Sigmoid colon (tissue), 4 donors: Measurements from ENCODE around the gene CSNK1D.
A peak's percentile ranks its signal among the peaks of the same experiment; 100 is the strongest.

ENCODE experiments used
- CTCF ChIP-seq, 4 experiments: fragments of 450-650 bp in 3 of 4; fragments of 200-600 bp in 1 of 4; IDR thresholded peaks; one replicate each; pipeline ENCODE4 v1.5.1; 2016 to 2019; ENCODE audit warnings: antibody characterized with exemption in 4 of 4, mild to moderate bottlenecking in 3 of 4, moderate library complexity in 2 of 4
- EP300 ChIP-seq, 4 donors: sonication (generic); formaldehyde crosslinking; IDR thresholded peaks; one replicate each; pipeline ENCODE4 v1.6.1; 2017; ENCODE audit warnings: antibody characterized with exemption in 4 of 4
- POLR2A ChIP-seq, 2 donors: fragments of 450-650 bp; IDR thresholded peaks; one replicate each; pipeline ENCODE4 v1.6.1; 2016; ENCODE audit warnings: antibody characterized with exemption in 2 of 2, mild to moderate bottlenecking in 2 of 2, moderate library complexity in 2 of 2

DNA sequence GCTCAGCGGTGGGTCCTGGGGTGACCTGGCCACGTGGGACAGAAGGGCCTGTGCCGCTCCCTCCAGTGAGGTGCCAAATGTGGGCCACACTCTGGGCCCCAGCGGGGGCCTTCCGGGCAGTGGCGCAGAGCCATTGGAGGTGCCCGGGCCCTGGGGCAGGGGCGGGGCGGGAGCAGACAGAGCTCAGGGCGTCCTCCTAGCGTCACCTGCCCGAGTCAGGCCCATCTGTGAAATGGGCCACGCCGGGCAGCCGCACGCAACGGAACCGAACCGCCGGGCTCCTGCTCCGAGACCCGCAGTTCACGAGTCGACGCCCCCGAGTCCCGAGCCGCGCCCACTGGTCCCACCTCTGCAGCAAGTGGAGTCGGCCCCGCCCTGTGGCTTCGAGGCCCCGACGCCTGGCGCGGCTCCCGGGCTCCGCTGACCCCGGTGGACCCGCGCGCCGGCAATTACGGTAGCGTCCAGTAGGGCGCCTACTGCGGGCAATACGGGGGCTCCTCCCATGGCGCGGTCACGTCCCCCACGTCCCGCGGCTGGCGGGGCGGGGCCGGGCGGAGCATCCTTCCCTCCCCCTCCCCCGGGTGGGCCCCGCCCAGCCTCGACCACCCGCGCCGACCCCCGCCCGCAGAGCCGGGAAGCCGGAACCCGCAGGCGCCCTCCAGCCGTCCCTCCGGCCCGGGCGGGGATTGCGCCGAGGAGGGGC is 42.7 kb downstream of the CSNK1D start:
- TF ChIP-seq CTCF (IDR thresholded peaks at IDR 0.05) (peak; percentile 59 to 71 (median 66)), POLR2A (IDR thresholded peaks at IDR 0.05) (no peak), EP300 (IDR thresholded peaks at IDR 0.05) (peak in 1 of 4 donors; percentile 52)
